RWPE2 (cell line): ENCODE results near the gene ZSWIM6.
"Not testable (repeated sequence)": the region's sequence is repeated elsewhere in the genome, so short reads cannot be mapped to it uniquely, and the experiment has no call there.

Experiments used
- ATAC-seq: fragments of 200-7000 bp; cut with Tn5 transposase; 3 replicates; pipeline ENCODE4 v1.9.1; 2021; ENCODE audit warnings: low read depth
- DNase-seq: peaks from one replicate; pipeline ENCODE4 v3.0.0-alpha.2; 2020; ENCODE audit warnings: low spot score
- H3K27ac ChIP-seq: fragments of 450-650 bp; 2 replicates; pipeline ENCODE4 v1.5.1; 2017; ENCODE audit warnings: mild to moderate bottlenecking; ENCODE audit not compliant: poor library complexity, severe bottlenecking
- H3K27me3 ChIP-seq: fragments of 250-450 bp; sonication (Bioruptor Pico); 2 replicates; pipeline ENCODE4 v1.5.1; 2021; ENCODE audit warnings: mild to moderate bottlenecking, moderate library complexity; ENCODE audit not compliant: insufficient read depth, poor library complexity, severe bottlenecking
- H3K36me3 ChIP-seq: fragments of 250-450 bp; sonication (Bioruptor Pico); 2 replicates; pipeline ENCODE4 v1.5.1; 2020; ENCODE audit warnings: low read depth, mild to moderate bottlenecking, moderate library complexity
- H3K4me1 ChIP-seq: fragments of 250-450 bp; sonication (Bioruptor Pico); 2 replicates; pipeline ENCODE4 v1.5.1; 2021; ENCODE audit warnings: mild to moderate bottlenecking, moderate library complexity; ENCODE audit not compliant: insufficient read depth, poor library complexity, severe bottlenecking
- H3K4me3 ChIP-seq: fragments of 250-450 bp; sonication (Bioruptor Pico); 2 replicates; pipeline ENCODE4 v1.5.1; 2021; ENCODE audit warnings: mild to moderate bottlenecking, moderate library complexity; ENCODE audit not compliant: severe bottlenecking
- H3K9me3 ChIP-seq: fragments of 250-450 bp; sonication (Bioruptor Pico); 2 replicates; pipeline ENCODE4 v1.5.1; 2021; ENCODE audit warnings: mild to moderate bottlenecking, moderate library complexity; ENCODE audit not compliant: severe bottlenecking
- TF ChIP-seq, protein P1 (sequence below): fragments of 450-650 bp; IDR thresholded peaks from one replicate; pipeline ENCODE4 v1.5.1; 2017; ENCODE audit warnings: mild to moderate bottlenecking, moderate library complexity; ENCODE audit not compliant: poor library complexity, severe bottlenecking

ZSWIM6 gene

DNA sequence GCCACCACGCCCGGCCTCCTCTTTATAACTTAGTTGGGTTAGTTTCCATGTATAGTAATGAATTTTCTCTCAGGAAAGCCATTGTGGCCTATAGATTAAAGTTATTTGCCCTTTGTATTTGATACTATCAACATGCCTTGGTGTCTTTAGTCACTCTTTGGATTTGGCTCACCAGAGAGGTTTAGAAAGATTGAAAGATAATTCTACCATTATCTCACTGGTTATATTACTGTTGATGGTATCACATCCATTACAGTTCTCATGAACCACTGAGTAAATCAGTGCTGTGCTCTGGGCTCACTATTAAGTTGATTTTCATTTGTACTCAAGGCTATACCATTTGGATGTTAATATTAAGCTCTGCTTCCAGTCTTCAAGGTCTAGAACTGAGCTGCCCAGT, 87.0 kb downstream of the ZSWIM6 start:
- DNase-seq (no peak), ATAC-seq (no peak)
- Histone ChIP-seq H3K27me3 (no peaks in the 10 kb centered on the region), H3K36me3 (no peaks in the 10 kb centered on the region), H3K27ac (no peak overlapping the region), H3K4me1 (peaks cover 13% of the 10 kb centered on the region), H3K9me3 (no peaks in the 10 kb centered on the region), H3K4me3 (no peak overlapping the region)
- TF ChIP-seq, protein P1, sequence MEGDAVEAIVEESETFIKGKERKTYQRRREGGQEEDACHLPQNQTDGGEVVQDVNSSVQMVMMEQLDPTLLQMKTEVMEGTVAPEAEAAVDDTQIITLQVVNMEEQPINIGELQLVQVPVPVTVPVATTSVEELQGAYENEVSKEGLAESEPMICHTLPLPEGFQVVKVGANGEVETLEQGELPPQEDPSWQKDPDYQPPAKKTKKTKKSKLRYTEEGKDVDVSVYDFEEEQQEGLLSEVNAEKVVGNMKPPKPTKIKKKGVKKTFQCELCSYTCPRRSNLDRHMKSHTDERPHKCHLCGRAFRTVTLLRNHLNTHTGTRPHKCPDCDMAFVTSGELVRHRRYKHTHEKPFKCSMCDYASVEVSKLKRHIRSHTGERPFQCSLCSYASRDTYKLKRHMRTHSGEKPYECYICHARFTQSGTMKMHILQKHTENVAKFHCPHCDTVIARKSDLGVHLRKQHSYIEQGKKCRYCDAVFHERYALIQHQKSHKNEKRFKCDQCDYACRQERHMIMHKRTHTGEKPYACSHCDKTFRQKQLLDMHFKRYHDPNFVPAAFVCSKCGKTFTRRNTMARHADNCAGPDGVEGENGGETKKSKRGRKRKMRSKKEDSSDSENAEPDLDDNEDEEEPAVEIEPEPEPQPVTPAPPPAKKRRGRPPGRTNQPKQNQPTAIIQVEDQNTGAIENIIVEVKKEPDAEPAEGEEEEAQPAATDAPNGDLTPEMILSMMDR, result no peak

GRCh38 chr5:61420016-61420415, 88.0 kb downstream of the ZSWIM6 start:
- TF ChIP-seq, protein P1, result no peak
- ATAC-seq, result no peak
- no peak overlapping the region for H3K4me3 ChIP-seq
- no peaks in the 10 kb centered on the region for H3K36me3 ChIP-seq
- no peak for DNase-seq
- H3K9me3 ChIP-seq, result no peaks in the 10 kb centered on the region
- H3K27me3 ChIP-seq, result no peaks in the 10 kb centered on the region
- H3K27ac ChIP-seq, result no peak overlapping the region
- peaks cover 13% of the 10 kb centered on the region for H3K4me1 ChIP-seq

GRCh38 chr5:61421262-61421661, 89.2 kb downstream of the ZSWIM6 start:
- H3K27ac ChIP-seq, H3K4me3 ChIP-seq, H3K36me3 ChIP-seq, DNase-seq, H3K4me1 ChIP-seq, ATAC-seq, H3K9me3 ChIP-seq, H3K27me3 ChIP-seq: not testable (repeated sequence)

DNA sequence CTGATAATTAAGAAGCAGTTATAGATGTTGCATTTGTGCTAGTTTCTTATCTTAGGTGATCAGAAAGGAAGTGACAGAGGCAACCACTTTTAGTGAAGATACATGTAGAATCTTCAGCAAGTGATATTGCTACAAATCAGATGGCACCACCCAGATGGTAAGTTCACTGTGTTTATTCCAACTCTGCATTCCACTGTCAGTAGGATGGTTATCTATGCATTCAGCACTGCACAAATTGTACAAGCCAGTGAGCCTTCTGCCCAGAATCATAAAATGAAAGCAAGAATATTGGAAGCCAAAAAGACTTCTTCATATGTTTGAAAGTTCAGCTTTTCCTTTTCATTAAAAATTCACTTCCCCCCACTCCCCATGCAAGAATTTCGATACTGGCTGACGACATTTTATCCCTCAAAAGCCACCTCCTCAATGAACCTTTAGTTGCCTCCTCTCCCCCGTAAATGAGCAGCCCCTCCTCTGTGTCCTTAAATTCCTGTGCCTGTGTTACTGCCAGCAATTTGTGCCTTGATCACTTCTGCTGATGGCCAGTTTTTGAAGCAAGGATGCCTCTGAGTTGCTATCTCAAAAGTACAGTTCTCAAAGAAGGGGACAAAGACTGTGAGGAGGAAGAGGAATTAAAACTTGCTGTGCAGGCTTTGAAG, 91.6 kb downstream of the ZSWIM6 start:
- Histone ChIP-seq H3K4me1 (no peaks in the 10 kb centered on the region), H3K9me3 (no peaks in the 10 kb centered on the region), H3K36me3 (no peaks in the 10 kb centered on the region), H3K27me3 (no peaks in the 10 kb centered on the region), H3K27ac (no peak overlapping the region), H3K4me3 (no peak overlapping the region)
- DNase-seq (no peak), ATAC-seq (no peak)
- TF ChIP-seq, protein P1, result no peak

DNA sequence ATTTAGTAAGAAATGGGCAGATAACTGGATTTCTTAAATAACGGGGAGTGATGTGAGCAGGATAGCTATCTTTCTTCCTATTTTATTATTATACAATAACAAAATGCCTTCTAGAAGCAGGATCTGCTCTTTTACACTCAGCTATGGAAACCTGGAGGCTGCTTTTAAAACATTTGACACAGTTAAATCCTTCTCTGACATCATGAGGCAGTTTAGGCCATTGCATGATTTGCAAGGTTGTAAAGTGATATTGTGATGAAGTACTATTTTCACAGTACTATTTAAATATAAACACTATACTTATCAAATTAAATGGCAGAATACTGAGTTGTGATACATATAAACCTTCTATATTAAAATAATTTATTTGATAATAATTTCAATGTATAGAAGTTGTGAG, 93.9 kb downstream of the ZSWIM6 start:
- TF ChIP-seq, protein P1, result no peak
- no peaks in the 10 kb centered on the region for H3K4me1 ChIP-seq
- no peaks in the 10 kb centered on the region for H3K36me3 ChIP-seq
- DNase-seq (no peak), ATAC-seq (no peak)
- no peaks in the 10 kb centered on the region for H3K27me3 ChIP-seq
- no peaks in the 10 kb centered on the region for H3K9me3 ChIP-seq
- no peak overlapping the region for H3K4me3 ChIP-seq
- H3K27ac ChIP-seq, result no peak overlapping the region
